Mucosa of descending colon (tissue), 3 donors: ENCODE data around the gene NOL7. TPM values are rescaled to one million over a fixed set of nuclear protein-coding genes. Genes with fewer than 3 reads are reported as not detected.
A peak's percentile ranks its signal among the peaks of the same experiment; 100 is the strongest.

Experiments used
- ATAC-seq: fragments of 200-7000 bp; cut with Tn5 transposase; one replicate; pipeline ENCODE4 v1.9.1; 2020; ENCODE audit warnings: mild to moderate bottlenecking, moderate library complexity
- DNase-seq, 3 donors: peaks; one replicate each; pipeline ENCODE4 v3.0.0-alpha.2; 2020
- H3K36me3 ChIP-seq: fragments of 200-600 bp; one replicate; pipeline ENCODE4 v1.8.0; 2021; ENCODE audit warnings: low read depth, mild to moderate bottlenecking
- H3K4me1 ChIP-seq: fragments of 200-600 bp; one replicate; pipeline ENCODE4 v1.8.0; 2021; ENCODE audit warnings: low read depth, mild to moderate bottlenecking
- H3K4me3 ChIP-seq: fragments of 200-600 bp; one replicate; pipeline ENCODE4 v1.8.0; 2021; ENCODE audit warnings: mild to moderate bottlenecking
- H3K9me3 ChIP-seq: fragments of 200-600 bp; one replicate; pipeline ENCODE4 v1.8.0; 2021; ENCODE audit warnings: mild to moderate bottlenecking
- intact Hi-C, 2 donors: fragments of 100-400 bp; cut with DNase I in 1 of 2; cut with micrococcal nuclease in 1 of 2; formaldehyde crosslinking; loops; one replicate each; pipeline versions ENCODE4 v1.11.0 to v1.11.1; 2022; cut with DNase I, micrococcal nuclease
- total RNA-seq, 3 donors: library from RNA; stranded (reverse); fragmentation: NEBNext Ultra II Directional in 2 of 3; extraction: Animal tissue kit (Norgen Biotek cat#: 25700) in 2 of 3; gene quantifications; one replicate each; pipeline versions ENCODE4 v1.2.1 to v1.2.4, GENCODE V29; 2021 to 2023
- TF ChIP-seq, protein P1 (sequence below): fragments of 200-600 bp; IDR thresholded peaks from one replicate; pipeline ENCODE4 v1.8.0; 2022; ENCODE audit warnings: antibody characterized with exemption, mild to moderate bottlenecking
- donor health status: DM: no; HTN: no; CAD: no; lungs with moderate emphysema.
- donor health status: DM: no; HTN: no; CAD: no.
- donor health status: DM: no; HTN: yes; CAD: no.

The NOL7 gene
- total RNA-seq, 3 donors from 2014 or later, result 47.4 to 53.9 (median 49.0) TPM

DNA sequence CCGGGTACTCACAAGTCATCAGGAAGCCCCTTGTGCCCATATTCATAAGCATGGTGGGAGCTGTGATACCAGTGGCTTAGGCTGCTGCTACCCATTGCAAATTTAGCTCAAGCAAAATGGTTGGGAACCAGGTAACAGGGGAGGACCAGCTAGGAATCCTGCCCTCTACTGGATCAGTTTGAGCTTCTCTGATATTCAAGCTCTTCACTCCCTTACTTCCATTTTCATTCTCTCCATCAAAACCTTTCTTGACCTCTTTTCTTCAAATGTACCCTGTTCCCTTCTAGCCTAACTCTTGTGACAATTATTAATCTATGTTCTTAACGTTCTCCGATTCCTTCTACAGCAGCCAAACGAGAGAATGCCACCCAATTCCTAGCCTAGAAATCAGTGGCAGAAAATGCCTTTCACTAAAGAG is 9.7 kb downstream of the NOL7 start:
- intact Hi-C loops, result no loop called here
- peaks cover 10% of the 10 kb centered on the region for H3K36me3 ChIP-seq
- no peaks in the 10 kb centered on the region for H3K4me1 ChIP-seq
- DNase-seq, result peak in 1 of 3 donors; percentile 29
- ATAC-seq, result peak; percentile 74
- TF ChIP-seq, protein P1, sequence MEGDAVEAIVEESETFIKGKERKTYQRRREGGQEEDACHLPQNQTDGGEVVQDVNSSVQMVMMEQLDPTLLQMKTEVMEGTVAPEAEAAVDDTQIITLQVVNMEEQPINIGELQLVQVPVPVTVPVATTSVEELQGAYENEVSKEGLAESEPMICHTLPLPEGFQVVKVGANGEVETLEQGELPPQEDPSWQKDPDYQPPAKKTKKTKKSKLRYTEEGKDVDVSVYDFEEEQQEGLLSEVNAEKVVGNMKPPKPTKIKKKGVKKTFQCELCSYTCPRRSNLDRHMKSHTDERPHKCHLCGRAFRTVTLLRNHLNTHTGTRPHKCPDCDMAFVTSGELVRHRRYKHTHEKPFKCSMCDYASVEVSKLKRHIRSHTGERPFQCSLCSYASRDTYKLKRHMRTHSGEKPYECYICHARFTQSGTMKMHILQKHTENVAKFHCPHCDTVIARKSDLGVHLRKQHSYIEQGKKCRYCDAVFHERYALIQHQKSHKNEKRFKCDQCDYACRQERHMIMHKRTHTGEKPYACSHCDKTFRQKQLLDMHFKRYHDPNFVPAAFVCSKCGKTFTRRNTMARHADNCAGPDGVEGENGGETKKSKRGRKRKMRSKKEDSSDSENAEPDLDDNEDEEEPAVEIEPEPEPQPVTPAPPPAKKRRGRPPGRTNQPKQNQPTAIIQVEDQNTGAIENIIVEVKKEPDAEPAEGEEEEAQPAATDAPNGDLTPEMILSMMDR, result no peak
- no peaks in the 10 kb centered on the region for H3K9me3 ChIP-seq
- H3K4me3 ChIP-seq, result no peak overlapping the region

DNA sequence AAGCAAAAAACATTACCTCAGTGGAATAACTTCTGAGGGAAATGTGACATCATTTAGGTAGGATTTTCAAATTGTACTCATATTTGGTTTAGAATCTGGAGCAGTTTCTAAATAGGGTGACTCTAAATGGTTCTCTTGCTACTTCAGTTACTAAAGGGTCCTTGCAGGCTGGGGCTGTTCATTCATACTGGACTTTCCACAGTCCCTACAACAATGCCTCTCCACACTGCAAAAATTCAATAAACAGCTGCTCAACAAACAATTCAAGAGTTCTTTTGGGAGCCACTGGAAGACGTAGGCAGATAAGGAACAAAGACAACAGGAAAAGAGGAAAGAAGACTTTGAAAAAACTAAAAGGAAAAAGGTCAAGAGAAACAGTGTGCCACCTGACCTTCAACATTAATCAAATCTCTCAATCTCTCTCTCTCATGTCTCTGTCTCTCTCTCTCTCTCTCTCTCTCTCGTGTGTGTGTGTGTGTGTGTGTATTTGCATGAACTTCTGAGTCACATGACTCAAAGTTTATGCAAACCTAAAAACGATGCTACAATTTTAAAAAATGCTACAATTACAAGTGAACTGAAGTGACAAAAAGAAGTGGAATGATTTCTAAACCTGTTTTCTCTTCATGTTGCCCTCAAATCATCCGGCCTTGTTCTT is 14.5 kb downstream of the NOL7 start:
- Histone ChIP-seq H3K4me3 (no peak overlapping the region), H3K9me3 (no peaks in the 10 kb centered on the region), H3K36me3 (peaks cover 2% of the 10 kb centered on the region), H3K4me1 (no peaks in the 10 kb centered on the region)
- DNase-seq, result no peak
- intact Hi-C loops, result no loop called here
- ATAC-seq, result no peak
- TF ChIP-seq, protein P1, result no peak

DNA sequence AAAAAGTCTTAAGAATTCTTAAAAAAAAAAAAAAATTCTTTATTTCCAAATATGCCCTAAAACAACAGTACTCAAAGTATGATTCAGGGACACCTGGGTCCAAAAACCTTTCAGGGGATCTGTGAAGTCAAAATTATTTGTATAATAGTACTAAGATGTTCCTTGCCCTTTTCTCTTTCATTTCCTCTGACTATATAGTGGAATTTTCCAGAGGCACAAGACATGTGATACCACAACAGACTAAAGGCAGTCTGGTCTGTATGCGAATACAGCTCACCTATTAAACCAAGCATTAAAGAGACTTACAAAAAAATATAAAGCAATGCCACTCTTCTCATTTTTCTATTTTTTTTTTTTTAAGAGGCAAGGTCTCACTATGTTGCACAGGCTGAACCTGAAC is 15.4 kb downstream of the NOL7 start:
- no peaks in the 10 kb centered on the region for H3K36me3 ChIP-seq
- H3K4me1 ChIP-seq, result no peaks in the 10 kb centered on the region
- no peaks in the 10 kb centered on the region for H3K9me3 ChIP-seq
- intact Hi-C loops, result no loop called here
- ATAC-seq (no peak), DNase-seq (no peak)
- TF ChIP-seq, protein P1, result no peak
- no peak overlapping the region for H3K4me3 ChIP-seq

DNA sequence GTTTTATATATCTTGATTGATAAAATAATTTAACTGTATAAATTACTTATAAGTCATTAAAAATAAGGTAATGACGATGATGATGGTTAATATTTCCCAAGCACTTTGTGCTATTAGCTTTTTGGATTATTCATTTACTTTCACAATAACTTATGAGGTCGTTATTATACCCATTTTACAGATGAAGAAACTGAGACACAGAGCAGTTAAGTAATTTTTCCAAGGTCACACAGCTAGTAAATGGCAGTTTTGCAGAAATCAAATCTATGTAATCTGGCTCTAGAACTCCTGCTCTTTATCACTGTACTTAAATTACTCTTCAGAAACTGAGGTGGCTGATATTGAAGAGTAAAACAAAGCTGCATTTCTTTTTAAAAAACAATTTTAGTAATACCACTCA is 18.2 kb downstream of the NOL7 start:
- Histone ChIP-seq H3K4me1 (no peaks in the 10 kb centered on the region), H3K9me3 (no peaks in the 10 kb centered on the region), H3K36me3 (no peaks in the 10 kb centered on the region), H3K4me3 (no peak overlapping the region)
- ATAC-seq, result no peak
- TF ChIP-seq, protein P1, result no peak
- no peak for DNase-seq
- intact Hi-C loops, result no loop called here

DNA sequence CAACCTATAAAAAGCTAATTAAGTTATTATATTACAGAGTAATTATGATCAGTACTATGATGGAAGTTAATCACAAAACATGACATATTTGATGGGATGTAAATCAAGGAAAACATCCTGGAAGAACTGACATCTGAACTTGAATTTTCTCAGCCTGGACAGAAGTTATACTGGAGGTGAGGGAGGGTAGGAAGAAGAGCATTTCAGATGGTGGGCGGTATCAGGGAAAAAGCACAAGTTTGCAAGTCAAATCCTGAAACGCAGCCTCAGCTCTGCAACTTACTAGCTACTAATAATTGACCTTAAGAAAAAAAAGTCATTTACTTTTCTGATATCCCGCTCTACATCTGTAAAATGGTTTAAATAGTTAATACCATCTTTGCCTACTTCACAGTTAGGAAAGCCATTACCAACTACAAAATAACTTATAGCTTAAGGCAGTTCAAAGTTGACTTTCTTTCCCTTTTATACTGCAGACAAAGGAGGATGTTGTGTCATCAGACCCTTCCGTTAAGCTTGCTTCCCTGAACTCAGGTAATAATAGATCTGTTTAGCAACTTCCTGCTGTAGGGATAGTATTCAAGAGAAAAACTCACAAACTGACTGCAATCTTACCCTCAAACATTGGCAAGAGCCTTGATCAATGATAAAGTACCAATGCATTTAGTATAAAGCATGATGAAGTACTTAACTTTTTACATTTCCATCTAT is 21.0 kb downstream of the NOL7 start:
- H3K4me1 ChIP-seq, result no peaks in the 10 kb centered on the region
- no peak overlapping the region for H3K4me3 ChIP-seq
- ATAC-seq, result no peak
- no peak for DNase-seq
- no peaks in the 10 kb centered on the region for H3K9me3 ChIP-seq
- TF ChIP-seq, protein P1, result no peak
- no peaks in the 10 kb centered on the region for H3K36me3 ChIP-seq
- intact Hi-C loops, result no loop called here
